ENCODE measurements around the gene GRHL1.

GRCh38 chr2:9991221-9991620 is 39.7 kb downstream of the GRHL1 start:
- no peak for TF ChIP-seq MXD4 (CRISPR knock-in tag; IDR thresholded peaks at IDR 0.05; ENCODE audit: borderline replicate concordance)
- TF ChIP-seq CTCF (IDR thresholded peaks at IDR 0.05) = no peak
- TF ChIP-seq, protein P1, sequence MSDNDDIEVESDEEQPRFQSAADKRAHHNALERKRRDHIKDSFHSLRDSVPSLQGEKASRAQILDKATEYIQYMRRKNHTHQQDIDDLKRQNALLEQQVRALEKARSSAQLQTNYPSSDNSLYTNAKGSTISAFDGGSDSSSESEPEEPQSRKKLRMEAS (CRISPR knock-in tag; IDR thresholded peaks at IDR 0.05) = no peak
- no peak for TF ChIP-seq CREB1 (CRISPR knock-in tag; IDR thresholded peaks at IDR 0.05)
- TF ChIP-seq E2F1 (CRISPR knock-in tag; IDR thresholded peaks at IDR 0.05) = no peak
- TF ChIP-seq, protein P2, sequence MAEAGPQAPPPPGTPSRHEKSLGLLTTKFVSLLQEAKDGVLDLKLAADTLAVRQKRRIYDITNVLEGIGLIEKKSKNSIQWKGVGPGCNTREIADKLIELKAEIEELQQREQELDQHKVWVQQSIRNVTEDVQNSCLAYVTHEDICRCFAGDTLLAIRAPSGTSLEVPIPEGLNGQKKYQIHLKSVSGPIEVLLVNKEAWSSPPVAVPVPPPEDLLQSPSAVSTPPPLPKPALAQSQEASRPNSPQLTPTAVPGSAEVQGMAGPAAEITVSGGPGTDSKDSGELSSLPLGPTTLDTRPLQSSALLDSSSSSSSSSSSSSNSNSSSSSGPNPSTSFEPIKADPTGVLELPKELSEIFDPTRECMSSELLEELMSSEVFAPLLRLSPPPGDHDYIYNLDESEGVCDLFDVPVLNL (CRISPR knock-in tag; IDR thresholded peaks at IDR 0.05; ENCODE audit: borderline replicate concordance, low read depth) = no peak
- no peak for TF ChIP-seq NFYB (CRISPR knock-in tag; conservative IDR thresholded peaks at IDR 0.05; ENCODE audit: low read depth)
- TF ChIP-seq, protein P3, sequence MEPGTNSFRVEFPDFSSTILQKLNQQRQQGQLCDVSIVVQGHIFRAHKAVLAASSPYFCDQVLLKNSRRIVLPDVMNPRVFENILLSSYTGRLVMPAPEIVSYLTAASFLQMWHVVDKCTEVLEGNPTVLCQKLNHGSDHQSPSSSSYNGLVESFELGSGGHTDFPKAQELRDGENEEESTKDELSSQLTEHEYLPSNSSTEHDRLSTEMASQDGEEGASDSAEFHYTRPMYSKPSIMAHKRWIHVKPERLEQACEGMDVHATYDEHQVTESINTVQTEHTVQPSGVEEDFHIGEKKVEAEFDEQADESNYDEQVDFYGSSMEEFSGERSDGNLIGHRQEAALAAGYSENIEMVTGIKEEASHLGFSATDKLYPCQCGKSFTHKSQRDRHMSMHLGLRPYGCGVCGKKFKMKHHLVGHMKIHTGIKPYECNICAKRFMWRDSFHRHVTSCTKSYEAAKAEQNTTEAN (CRISPR knock-in tag; IDR thresholded peaks at IDR 0.05) = no peak
- TF ChIP-seq TCF7 (CRISPR knock-in tag; IDR thresholded peaks at IDR 0.05; ENCODE audit: low read depth) = no peak
- TF ChIP-seq, protein P4, sequence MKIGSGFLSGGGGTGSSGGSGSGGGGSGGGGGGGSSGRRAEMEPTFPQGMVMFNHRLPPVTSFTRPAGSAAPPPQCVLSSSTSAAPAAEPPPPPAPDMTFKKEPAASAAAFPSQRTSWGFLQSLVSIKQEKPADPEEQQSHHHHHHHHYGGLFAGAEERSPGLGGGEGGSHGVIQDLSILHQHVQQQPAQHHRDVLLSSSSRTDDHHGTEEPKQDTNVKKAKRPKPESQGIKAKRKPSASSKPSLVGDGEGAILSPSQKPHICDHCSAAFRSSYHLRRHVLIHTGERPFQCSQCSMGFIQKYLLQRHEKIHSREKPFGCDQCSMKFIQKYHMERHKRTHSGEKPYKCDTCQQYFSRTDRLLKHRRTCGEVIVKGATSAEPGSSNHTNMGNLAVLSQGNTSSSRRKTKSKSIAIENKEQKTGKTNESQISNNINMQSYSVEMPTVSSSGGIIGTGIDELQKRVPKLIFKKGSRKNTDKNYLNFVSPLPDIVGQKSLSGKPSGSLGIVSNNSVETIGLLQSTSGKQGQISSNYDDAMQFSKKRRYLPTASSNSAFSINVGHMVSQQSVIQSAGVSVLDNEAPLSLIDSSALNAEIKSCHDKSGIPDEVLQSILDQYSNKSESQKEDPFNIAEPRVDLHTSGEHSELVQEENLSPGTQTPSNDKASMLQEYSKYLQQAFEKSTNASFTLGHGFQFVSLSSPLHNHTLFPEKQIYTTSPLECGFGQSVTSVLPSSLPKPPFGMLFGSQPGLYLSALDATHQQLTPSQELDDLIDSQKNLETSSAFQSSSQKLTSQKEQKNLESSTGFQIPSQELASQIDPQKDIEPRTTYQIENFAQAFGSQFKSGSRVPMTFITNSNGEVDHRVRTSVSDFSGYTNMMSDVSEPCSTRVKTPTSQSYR (CRISPR knock-in tag; IDR thresholded peaks at IDR 0.05) = no peak
